GM23338 (cell line): ENCODE data around the gene GGCX.

Source experiments
- POLR2AphosphoS5 ChIP-seq: IDR thresholded peaks from 2 replicates; pipeline ENCODE4 v1.6.1; 2016; ENCODE audit warnings: antibody characterized with exemption, low read depth
- STAT1 ChIP-seq: IDR thresholded peaks from one replicate; pipeline ENCODE4 v1.6.1; 2016; ENCODE audit warnings: antibody characterized with exemption; ENCODE audit not compliant: unreplicated experiment
- TF ChIP-seq, protein P1 (sequence below), 2 experiments: fragments of 200-600 bp in 1 of 2; sonication (generic) in 1 of 2; conservative IDR thresholded peaks; 2 replicates each; pipeline versions ENCODE4 v1.5.1 to v1.6.1; 2016 to 2017; ENCODE audit warnings: antibody characterized with exemption in 2 of 2, low read depth in 2 of 2, mild to moderate bottlenecking in 2 of 2, moderate library complexity in 1 of 2

- TF ChIP-seq STAT1 (no peak), POLR2AphosphoS5 (no peak)
- TF ChIP-seq, protein P1, sequence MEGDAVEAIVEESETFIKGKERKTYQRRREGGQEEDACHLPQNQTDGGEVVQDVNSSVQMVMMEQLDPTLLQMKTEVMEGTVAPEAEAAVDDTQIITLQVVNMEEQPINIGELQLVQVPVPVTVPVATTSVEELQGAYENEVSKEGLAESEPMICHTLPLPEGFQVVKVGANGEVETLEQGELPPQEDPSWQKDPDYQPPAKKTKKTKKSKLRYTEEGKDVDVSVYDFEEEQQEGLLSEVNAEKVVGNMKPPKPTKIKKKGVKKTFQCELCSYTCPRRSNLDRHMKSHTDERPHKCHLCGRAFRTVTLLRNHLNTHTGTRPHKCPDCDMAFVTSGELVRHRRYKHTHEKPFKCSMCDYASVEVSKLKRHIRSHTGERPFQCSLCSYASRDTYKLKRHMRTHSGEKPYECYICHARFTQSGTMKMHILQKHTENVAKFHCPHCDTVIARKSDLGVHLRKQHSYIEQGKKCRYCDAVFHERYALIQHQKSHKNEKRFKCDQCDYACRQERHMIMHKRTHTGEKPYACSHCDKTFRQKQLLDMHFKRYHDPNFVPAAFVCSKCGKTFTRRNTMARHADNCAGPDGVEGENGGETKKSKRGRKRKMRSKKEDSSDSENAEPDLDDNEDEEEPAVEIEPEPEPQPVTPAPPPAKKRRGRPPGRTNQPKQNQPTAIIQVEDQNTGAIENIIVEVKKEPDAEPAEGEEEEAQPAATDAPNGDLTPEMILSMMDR (conservative IDR thresholded peaks at IDR 0.05; ENCODE audit: low read depth in 2 of 2) = no peak
Measured at GRCh38 chr2:85566265-85566664, 5.0 kb upstream of the GGCX start.
